Adrenal gland (tissue), 12 donors: ENCODE data around the gene DYRK1A. TPM values are rescaled to one million over a fixed set of nuclear protein-coding genes. Genes with fewer than 3 reads are reported as not detected.

Experiments used
- DNase-seq, 7 donors: peaks; one replicate each; pipeline ENCODE4 v3.0.0-alpha.2; 2019 to 2020
- H3K27ac ChIP-seq, 5 donors: fragments of 200-600 bp; sonication (generic) in 4 of 5; 1 replicate in 3 of 5; 2 replicates in 2 of 5; pipeline versions ENCODE4 v1.5.1 to v1.8.0; 2016 to 2020; ENCODE audit warnings: mild to moderate bottlenecking in 1 of 5
- H3K27me3 ChIP-seq: fragments of 200-600 bp; 2 replicates; pipeline ENCODE4 v1.8.0; 2021
- H3K36me3 ChIP-seq, 2 donors: fragments of 200-600 bp; replicated peaks in 1 of 2; 1 replicate in 1 of 2; 2 replicates in 1 of 2; pipeline versions ENCODE4 v1.5.1 to v1.8.0; 2018 to 2022
- H3K4me1 ChIP-seq, 2 donors: fragments of 200-600 bp; replicated peaks in 1 of 2; 1 replicate in 1 of 2; 2 replicates in 1 of 2; pipeline versions ENCODE4 v1.5.1 to v1.8.0; 2018 to 2021
- H3K4me3 ChIP-seq, 4 donors: fragments of 200-600 bp; sonication (generic) in 3 of 4; one replicate each; pipeline ENCODE4 v1.5.1; 2016 to 2018
- H3K9me3 ChIP-seq, 3 donors: fragments of 200-600 bp; sonication (generic) in 1 of 3; replicated peaks in 1 of 3; 1 replicate in 2 of 3; 2 replicates in 1 of 3; pipeline versions ENCODE4 v1.5.1 to v1.8.0; 2016 to 2021
- POLR2A ChIP-seq, 2 donors: fragments of 450-650 bp; IDR thresholded peaks; one replicate each; pipeline ENCODE4 v1.6.1; 2017; ENCODE audit warnings: antibody characterized with exemption in 2 of 2, mild to moderate bottlenecking in 2 of 2, moderate library complexity in 1 of 2
- WGBS, 4 donors: extraction: QIAGEN DNeasy Blood & Tissue Kit in 2 of 4; methylation state at CpG; one replicate each; pipeline versions ENCODE4 v1.1.5 to v1.1.7; 2013 to 2017; 5-methylcytosine and 5-hydroxymethylcytosine counted together
- intact Hi-C, 2 donors: fragments of 100-400 bp; cut with DNase I; formaldehyde crosslinking; loops; one replicate each; pipeline versions ENCODE4 v1.14.1 to v1.15.0; 2022 to 2023
- polyA plus RNA-seq, 3 donors: library from polyadenylated mRNA; stranded (reverse); fragments of 200-250 nt in 2 of 3; fragments of 350-450 nt in 1 of 3; fragmentation: Illumina TruSeq in 1 of 3; extraction: RNeasy Lipid Tissue Mini Kit (QIAGEN cat#74804) in 1 of 3; gene quantifications; one replicate each; pipeline ENCODE4 v1.2.3, GENCODE V29; 2013 to 2014
- total RNA-seq, 9 donors: library from RNA; depleted of rRNA in 4 of 9; stranded (reverse); fragments of >200 nt in 4 of 9; fragments of 120-200 nt in 1 of 9; fragmentation: NEBNext Ultra II Directional in 1 of 9; extraction: Animal tissue kit (Norgen Biotek cat#: 25700) in 1 of 9; gene quantifications; one replicate each; pipeline versions ENCODE4 v1.1.0 to v1.2.4, GENCODE V29; 2013 to 2023
- TF ChIP-seq, protein P1 (sequence below), 6 experiments: fragments of 450-650 bp in 4 of 6; fragments of 200-600 bp in 2 of 6; sonication (generic) in 1 of 6; IDR thresholded peaks; 1 replicate in 5 of 6; 2 replicates in 1 of 6; pipeline versions ENCODE4 v1.5.1 to v1.8.0; 2016 to 2021; ENCODE audit warnings: antibody characterized with exemption in 6 of 6, mild to moderate bottlenecking in 2 of 6, moderate library complexity in 1 of 6
- donor health status: healthy with polysubstance abuse.
- donor health status: Bipolar disorder and iron deficiency.
- donor health status: DM: yes; HTN: yes; CAD: no.
- donor health status: DM: no; HTN: no; CAD: no.
- donor health status: DM: no; HTN: no; CAD: no.
- donor health status: DM: yes; HTN: yes; CAD: no.

Gene DYRK1A
- total and polyA plus RNA-seq, 12 donors, result 23.6 to 92.3 (median 57.7) TPM

DNA sequence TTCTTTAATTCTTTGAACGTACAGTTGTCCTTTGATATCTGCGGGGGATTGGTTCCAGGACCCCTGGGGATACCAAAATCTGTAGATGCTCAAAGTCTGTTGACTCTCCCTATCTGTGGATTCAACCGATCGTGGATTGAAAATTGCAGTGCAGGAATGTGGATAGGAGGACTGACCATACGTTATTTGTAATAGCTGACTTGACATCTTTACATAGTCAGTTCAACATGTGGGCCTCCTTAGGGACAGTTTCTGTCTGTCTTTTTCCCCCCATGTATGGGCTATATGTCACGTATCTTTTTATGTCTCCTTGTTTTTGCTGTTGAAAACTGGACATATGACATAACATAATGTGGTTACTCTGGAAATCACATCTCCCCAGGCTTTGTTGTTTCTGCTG is 204.9 kb downstream of the DYRK1A start:
- no peak for DNase-seq
- WGBS, 4 donors, result 62 to 70% (median 64%) methylated on average over 6 of the region's 6 CpGs
- intact Hi-C loops, result no loop called here
- Histone ChIP-seq H3K9me3 (no peaks in the 10 kb centered on the region), H3K4me1 (no peaks in the 10 kb centered on the region), H3K36me3 (no peaks in the 10 kb centered on the region), H3K4me3 (no peak overlapping the region), H3K27me3 (no peaks in the 10 kb centered on the region), H3K27ac (no peak overlapping the region)
- TF ChIP-seq, protein P1, sequence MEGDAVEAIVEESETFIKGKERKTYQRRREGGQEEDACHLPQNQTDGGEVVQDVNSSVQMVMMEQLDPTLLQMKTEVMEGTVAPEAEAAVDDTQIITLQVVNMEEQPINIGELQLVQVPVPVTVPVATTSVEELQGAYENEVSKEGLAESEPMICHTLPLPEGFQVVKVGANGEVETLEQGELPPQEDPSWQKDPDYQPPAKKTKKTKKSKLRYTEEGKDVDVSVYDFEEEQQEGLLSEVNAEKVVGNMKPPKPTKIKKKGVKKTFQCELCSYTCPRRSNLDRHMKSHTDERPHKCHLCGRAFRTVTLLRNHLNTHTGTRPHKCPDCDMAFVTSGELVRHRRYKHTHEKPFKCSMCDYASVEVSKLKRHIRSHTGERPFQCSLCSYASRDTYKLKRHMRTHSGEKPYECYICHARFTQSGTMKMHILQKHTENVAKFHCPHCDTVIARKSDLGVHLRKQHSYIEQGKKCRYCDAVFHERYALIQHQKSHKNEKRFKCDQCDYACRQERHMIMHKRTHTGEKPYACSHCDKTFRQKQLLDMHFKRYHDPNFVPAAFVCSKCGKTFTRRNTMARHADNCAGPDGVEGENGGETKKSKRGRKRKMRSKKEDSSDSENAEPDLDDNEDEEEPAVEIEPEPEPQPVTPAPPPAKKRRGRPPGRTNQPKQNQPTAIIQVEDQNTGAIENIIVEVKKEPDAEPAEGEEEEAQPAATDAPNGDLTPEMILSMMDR (IDR thresholded peaks at IDR 0.05), result no peak
- no peak for TF ChIP-seq POLR2A (IDR thresholded peaks at IDR 0.05)

DNA sequence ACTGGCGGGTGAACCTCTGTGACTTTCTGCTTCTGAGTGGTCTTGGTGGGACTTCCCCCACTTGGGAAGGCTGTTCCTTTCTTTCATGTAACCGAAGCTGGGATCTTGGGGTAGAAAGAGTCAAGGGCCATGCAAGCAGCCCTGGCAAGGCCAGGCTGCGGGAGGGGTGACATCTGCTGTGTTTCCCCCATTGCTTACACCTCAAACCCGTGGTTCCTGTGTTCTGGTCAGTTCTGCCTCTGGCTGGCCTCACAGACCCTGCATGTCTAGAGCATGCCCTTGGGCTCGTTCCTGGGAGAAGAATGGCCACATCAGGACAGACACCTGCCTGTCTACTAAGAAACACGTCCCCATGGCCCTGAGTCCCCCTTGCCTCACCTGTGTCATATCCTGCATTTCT is 207.7 kb downstream of the DYRK1A start:
- H3K36me3 ChIP-seq, result no peaks in the 10 kb centered on the region
- H3K4me3 ChIP-seq, result no peak overlapping the region
- no peak overlapping the region for H3K27ac ChIP-seq
- H3K4me1 ChIP-seq, result no peaks in the 10 kb centered on the region
- TF ChIP-seq, protein P1 (IDR thresholded peaks at IDR 0.05), result no peak
- DNase-seq, result no peak
- no peaks in the 10 kb centered on the region for H3K27me3 ChIP-seq
- H3K9me3 ChIP-seq, result no peaks in the 10 kb centered on the region
- intact Hi-C loops, result no loop called here
- WGBS, 4 donors, result 86 to 94% (median 90%) methylated on average over 5 to 6 of the region's 6 CpGs

DNA sequence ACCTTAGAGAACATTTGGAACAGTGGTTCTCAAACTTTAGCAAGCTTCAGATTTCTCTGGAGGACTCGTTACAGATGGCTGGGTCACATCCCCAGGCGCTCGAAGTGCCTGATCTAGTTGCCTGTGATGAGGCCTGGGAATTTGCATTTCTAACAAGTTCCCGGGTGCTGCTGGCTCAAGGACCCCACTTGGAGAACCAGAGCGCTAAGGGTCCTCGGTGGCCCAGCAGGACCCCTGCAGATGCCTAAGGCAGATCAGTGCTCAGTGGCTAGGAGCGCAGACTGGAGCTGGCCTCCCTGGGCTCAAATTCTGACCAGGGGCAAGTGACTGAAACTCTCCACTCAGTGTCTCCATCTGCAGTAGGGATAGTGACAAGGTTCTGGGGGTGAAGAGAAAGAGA is 208.2 kb downstream of the DYRK1A start:
- no peaks in the 10 kb centered on the region for H3K4me1 ChIP-seq
- intact Hi-C loops, result no loop called here
- no peak overlapping the region for H3K27ac ChIP-seq
- H3K27me3 ChIP-seq, result no peaks in the 10 kb centered on the region
- no peaks in the 10 kb centered on the region for H3K9me3 ChIP-seq
- TF ChIP-seq POLR2A (IDR thresholded peaks at IDR 0.05), result no peak
- TF ChIP-seq, protein P1 (IDR thresholded peaks at IDR 0.05), result no peak
- no peaks in the 10 kb centered on the region for H3K36me3 ChIP-seq
- 90 to 100% (median 94%) methylated on average over 6 to 7 of the region's 7 CpGs for WGBS, 4 donors
- no peak overlapping the region for H3K4me3 ChIP-seq
- no peak for DNase-seq

DNA sequence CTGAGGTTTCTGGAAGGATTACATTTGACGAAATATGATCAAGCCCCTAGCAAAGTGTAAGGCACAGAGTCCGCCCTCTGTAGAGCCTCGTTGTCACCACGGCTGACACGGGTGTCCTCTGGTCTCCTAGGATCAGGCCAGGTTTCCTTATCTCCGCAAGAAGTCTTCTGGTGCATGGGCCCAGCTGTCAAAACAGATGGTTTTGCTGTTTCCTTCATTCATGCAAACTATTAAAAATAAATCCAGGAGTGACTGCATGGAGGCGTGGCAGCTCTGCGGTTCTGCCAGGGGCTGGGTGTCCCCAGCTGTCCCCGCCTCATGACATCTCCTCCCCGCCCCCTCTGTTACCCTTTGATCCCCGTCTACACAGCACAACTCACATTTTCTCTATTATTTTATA is 209.0 kb downstream of the DYRK1A start:
- H3K27ac ChIP-seq, result no peak overlapping the region
- H3K36me3 ChIP-seq, result no peaks in the 10 kb centered on the region
- no peaks in the 10 kb centered on the region for H3K9me3 ChIP-seq
- no peak for DNase-seq
- no peak for TF ChIP-seq POLR2A (IDR thresholded peaks at IDR 0.05)
- TF ChIP-seq, protein P1 (IDR thresholded peaks at IDR 0.05), result no peak
- no peak overlapping the region for H3K4me3 ChIP-seq
- no peaks in the 10 kb centered on the region for H3K27me3 ChIP-seq
- no peaks in the 10 kb centered on the region for H3K4me1 ChIP-seq
- 84 to 90% (median 88%) methylated on average over 11 of the region's 11 CpGs for WGBS, 4 donors
- intact Hi-C loops, result no loop called here

Other genes starting within 250 kb of the DYRK1A start
- 10 to 100 TPM; 52.5 to 94.8 (median 66.1) TPM for gene VPS26C, start 99.4 kb upstream of the DYRK1A start, total RNA-seq
- gene VPS26C, start 99.4 kb upstream of the DYRK1A start, polyA plus RNA-seq, result 10 to 100 TPM; 14.3 to 50.6 (median 22.6) TPM